Left ventricle myocardium inferior (tissue), 1 donor: ENCODE measurements around the gene RBBP5. TPM values are rescaled to one million over a fixed set of nuclear protein-coding genes. Genes with fewer than 3 reads are reported as not detected.

ENCODE experiments used
- DNase-seq: peaks from one replicate; pipeline ENCODE4 v3.0.0-alpha.2; 2020
- H3K27ac ChIP-seq: fragments of 200-600 bp; replicated peaks from 2 replicates; pipeline ENCODE4 v1.8.0; 2021
- H3K27me3 ChIP-seq: fragments of 200-600 bp; 2 replicates; pipeline ENCODE4 v1.8.0; 2021; ENCODE audit warnings: low read depth
- H3K36me3 ChIP-seq: fragments of 200-600 bp; 2 replicates; pipeline ENCODE4 v1.8.0; 2021
- H3K4me1 ChIP-seq: fragments of 200-600 bp; 2 replicates; pipeline ENCODE4 v1.8.0; 2021
- H3K4me3 ChIP-seq: fragments of 200-600 bp; 2 replicates; pipeline ENCODE4 v1.8.0; 2021; ENCODE audit warnings: mild to moderate bottlenecking, moderate library complexity
- H3K9me3 ChIP-seq: fragments of 200-600 bp; replicated peaks from 2 replicates; pipeline ENCODE4 v1.8.0; 2021
- CTCF ChIP-seq: fragments of 200-600 bp; IDR thresholded peaks from 2 replicates; pipeline ENCODE4 v1.8.0; 2021; ENCODE audit warnings: antibody characterized with exemption, mild to moderate bottlenecking, borderline replicate concordance
- intact Hi-C: fragments of 100-400 bp; cut with micrococcal nuclease; formaldehyde crosslinking; loops from one replicate; pipeline ENCODE4 v1.11.0; 2022
- total RNA-seq: library from RNA; stranded (reverse); fragmentation: NEBNext Ultra II Directional; extraction: Animal tissue kit (Norgen Biotek cat#: 25700); gene quantifications from one replicate; pipeline ENCODE4 v1.2.1, GENCODE V29; 2021
- donor health status: DM: no; HTN: yes; CAD: no; lungs with severe emphysema.

RBBP5 gene
- total RNA-seq, 1 donor from 2014 or later, result 10.3 TPM

GRCh38 chr1:205074084-205074483, 47.7 kb downstream of the RBBP5 start:
- Histone ChIP-seq H3K36me3 (no peaks in the 10 kb centered on the region), H3K27ac (no peak overlapping the region), H3K4me1 (peaks cover 14% of the 10 kb centered on the region), H3K4me3 (no peak overlapping the region), H3K9me3 (no peaks in the 10 kb centered on the region), H3K27me3 (no peaks in the 10 kb centered on the region)
- DNase-seq, result no peak
- TF ChIP-seq CTCF, result no peak
- intact Hi-C loops, result no loop called here

- DNase-seq, result no peak
- H3K4me3 ChIP-seq, result no peak overlapping the region
- intact Hi-C loops, result no loop called here
- H3K27me3 ChIP-seq, result no peaks in the 10 kb centered on the region
- TF ChIP-seq CTCF, result no peak
- no peak overlapping the region for H3K27ac ChIP-seq
- no peaks in the 10 kb centered on the region for H3K36me3 ChIP-seq
- H3K9me3 ChIP-seq, result no peaks in the 10 kb centered on the region
- H3K4me1 ChIP-seq, result peaks cover 19% of the 10 kb centered on the region
These were observed 48.3 kb downstream of the RBBP5 start for GRCh38 chr1:205073511-205073910.

GRCh38 chr1:205072881-205073280, 48.9 kb downstream of the RBBP5 start:
- Histone ChIP-seq H3K4me1 (peaks cover 21% of the 10 kb centered on the region), H3K36me3 (no peaks in the 10 kb centered on the region), H3K4me3 (no peak overlapping the region), H3K9me3 (no peaks in the 10 kb centered on the region), H3K27ac (no peak overlapping the region), H3K27me3 (no peaks in the 10 kb centered on the region)
- no peak for TF ChIP-seq CTCF
- intact Hi-C loops, result no loop called here
- DNase-seq, result no peak

GRCh38 chr1:205072286-205072685, 49.5 kb downstream of the RBBP5 start:
- Histone ChIP-seq H3K4me1 (peaks cover 16% of the 10 kb centered on the region), H3K4me3 (no peak overlapping the region), H3K9me3 (no peaks in the 10 kb centered on the region), H3K36me3 (no peaks in the 10 kb centered on the region), H3K27ac (no peak overlapping the region), H3K27me3 (no peaks in the 10 kb centered on the region)
- no peak for TF ChIP-seq CTCF
- no peak for DNase-seq
- intact Hi-C loops, result no loop called here

- Histone ChIP-seq H3K36me3 (no peaks in the 10 kb centered on the region), H3K4me1 (peaks cover 12% of the 10 kb centered on the region), H3K9me3 (no peaks in the 10 kb centered on the region), H3K4me3 (no peak overlapping the region), H3K27me3 (no peaks in the 10 kb centered on the region), H3K27ac (no peak overlapping the region)
- DNase-seq, result no peak
- TF ChIP-seq CTCF, result no peak
- intact Hi-C loops, result no loop called here
These were observed 50.0 kb downstream of the RBBP5 start for GRCh38 chr1:205071801-205072200.

- peaks cover 4% of the 10 kb centered on the region for H3K27me3 ChIP-seq
- no peak overlapping the region for H3K27ac ChIP-seq
- DNase-seq, result no peak
- peaks cover 7% of the 10 kb centered on the region for H3K4me1 ChIP-seq
- H3K36me3 ChIP-seq, result no peaks in the 10 kb centered on the region
- no peak for TF ChIP-seq CTCF
- no peak overlapping the region for H3K4me3 ChIP-seq
- H3K9me3 ChIP-seq, result no peaks in the 10 kb centered on the region
- intact Hi-C loops, result no loop called here
These were observed 50.8 kb downstream of the RBBP5 start for GRCh38 chr1:205071028-205071409.
